WTC11 (cell line): ENCODE results near the gene WSB1.

Source experiments
- CBFB ChIP-seq: sonication (generic); formaldehyde crosslinking; IDR thresholded peaks from 2 replicates; pipeline ENCODE4 v1.8.1; 2022; ENCODE audit warnings: mild to moderate bottlenecking, low read depth, missing genetic modification reagents
- CREB1 ChIP-seq: sonication (generic); formaldehyde crosslinking; IDR thresholded peaks from 2 replicates; pipeline ENCODE4 v1.8.0; 2023; ENCODE audit warnings: mild to moderate bottlenecking, missing genetic modification reagents
- CREM ChIP-seq: sonication (generic); formaldehyde crosslinking; IDR thresholded peaks from 2 replicates; pipeline ENCODE4 v1.8.1; 2022; ENCODE audit warnings: mild to moderate bottlenecking, missing genetic modification reagents, moderate library complexity
- NR2C2 ChIP-seq: sonication (generic); formaldehyde crosslinking; IDR thresholded peaks from 2 replicates; pipeline ENCODE4 v1.8.0; 2022; ENCODE audit warnings: mild to moderate bottlenecking, missing genetic modification reagents
- ZBTB21 ChIP-seq: sonication (generic); formaldehyde crosslinking; IDR thresholded peaks from 2 replicates; pipeline ENCODE4 v1.8.1; 2023; ENCODE audit warnings: mild to moderate bottlenecking, missing genetic modification reagents, borderline replicate concordance
- ZBTB43 ChIP-seq: sonication (generic); formaldehyde crosslinking; IDR thresholded peaks from 2 replicates; pipeline ENCODE4 v1.8.1; 2023; ENCODE audit warnings: mild to moderate bottlenecking, missing genetic modification reagents
- ZNF512 ChIP-seq: sonication (generic); formaldehyde crosslinking; IDR thresholded peaks from 2 replicates; pipeline ENCODE4 v1.8.1; 2022; ENCODE audit warnings: missing genetic modification reagents, borderline replicate concordance

- TF ChIP-seq CREM (CRISPR knock-in tag): no peak
- no peak for TF ChIP-seq ZNF512
- TF ChIP-seq ZBTB21 (CRISPR knock-in tag): no peak
- no peak for TF ChIP-seq NR2C2 (CRISPR knock-in tag)
- TF ChIP-seq CREB1 (CRISPR knock-in tag): no peak
- no peak for TF ChIP-seq ZBTB43 (CRISPR knock-in tag)
- no peak for TF ChIP-seq CBFB (CRISPR knock-in tag)
Observed at GRCh38 chr17:27363326-27363725, 69.4 kb downstream of the WSB1 start.
